ENCODE results near the gene TNFSF11.

TNFSF11 gene

GRCh38 chr13:42628666-42629065, 54.7 kb downstream of the TNFSF11 start:
- Histone ChIP-seq H3K4me1 (ENCODE audit: control insufficient read depth in 1 of 2, insufficient read depth in 2 of 2, low read length in 2 of 2) (no peaks in the 10 kb centered on the region), H3K9ac (ENCODE audit: low read depth in 1 of 2, low read length in 2 of 2) (no peak overlapping the region), H3K27me3 (ENCODE audit: control insufficient read depth in 1 of 2, insufficient read depth in 2 of 2, low read length in 2 of 2) (no peaks in the 10 kb centered on the region), H3K36me3 (ENCODE audit: control insufficient read depth in 1 of 2, insufficient read depth in 2 of 2, low read length in 2 of 2) (no peaks in the 10 kb centered on the region), H3K9me3 (ENCODE audit: control insufficient read depth in 1 of 2, low read length in 2 of 2) (no peaks in the 10 kb centered on the region), H3K4me3 (ENCODE audit: low read depth in 1 of 2, low read length in 2 of 2) (no peak overlapping the region), H3K27ac (ENCODE audit: low read depth, low read length) (no peak overlapping the region)

- Histone ChIP-seq H3K27ac (ENCODE audit: low read depth, low read length) (no peak overlapping the region), H3K4me3 (ENCODE audit: low read depth in 1 of 2, low read length in 2 of 2) (no peak overlapping the region), H3K4me1 (ENCODE audit: control insufficient read depth in 1 of 2, insufficient read depth in 2 of 2, low read length in 2 of 2) (no peaks in the 10 kb centered on the region), H3K9ac (ENCODE audit: low read depth in 1 of 2, low read length in 2 of 2) (no peak overlapping the region), H3K27me3 (ENCODE audit: control insufficient read depth in 1 of 2, insufficient read depth in 2 of 2, low read length in 2 of 2) (no peaks in the 10 kb centered on the region), H3K9me3 (ENCODE audit: control insufficient read depth in 1 of 2, low read length in 2 of 2) (no peaks in the 10 kb centered on the region), H3K36me3 (ENCODE audit: control insufficient read depth in 1 of 2, insufficient read depth in 2 of 2, low read length in 2 of 2) (no peaks in the 10 kb centered on the region)
Observed at GRCh38 chr13:42631181-42631580, 57.2 kb downstream of the TNFSF11 start.

- Histone ChIP-seq H3K9me3 (ENCODE audit: control insufficient read depth in 1 of 2, low read length in 2 of 2) (no peaks in the 10 kb centered on the region), H3K4me1 (ENCODE audit: control insufficient read depth in 1 of 2, insufficient read depth in 2 of 2, low read length in 2 of 2) (no peaks in the 10 kb centered on the region), H3K9ac (ENCODE audit: low read depth in 1 of 2, low read length in 2 of 2) (no peak overlapping the region), H3K27me3 (ENCODE audit: control insufficient read depth in 1 of 2, insufficient read depth in 2 of 2, low read length in 2 of 2) (no peaks in the 10 kb centered on the region), H3K4me3 (ENCODE audit: low read depth in 1 of 2, low read length in 2 of 2) (no peak overlapping the region), H3K36me3 (ENCODE audit: control insufficient read depth in 1 of 2, insufficient read depth in 2 of 2, low read length in 2 of 2) (no peaks in the 10 kb centered on the region), H3K27ac (ENCODE audit: low read depth, low read length) (no peak overlapping the region)
Observed at GRCh38 chr13:42633495-42633894, 59.5 kb downstream of the TNFSF11 start.

- no peaks in the 10 kb centered on the region for H3K4me1 ChIP-seq (ENCODE audit: control insufficient read depth in 1 of 2, insufficient read depth in 2 of 2, low read length in 2 of 2)
- H3K27me3 ChIP-seq (ENCODE audit: control insufficient read depth in 1 of 2, insufficient read depth in 2 of 2, low read length in 2 of 2), result no peaks in the 10 kb centered on the region
- H3K4me3 ChIP-seq (ENCODE audit: low read depth in 1 of 2, low read length in 2 of 2), result no peak overlapping the region
- no peaks in the 10 kb centered on the region for H3K9me3 ChIP-seq (ENCODE audit: control insufficient read depth in 1 of 2, low read length in 2 of 2)
- H3K9ac ChIP-seq (ENCODE audit: low read depth in 1 of 2, low read length in 2 of 2), result no peak overlapping the region
- no peaks in the 10 kb centered on the region for H3K36me3 ChIP-seq (ENCODE audit: control insufficient read depth in 1 of 2, insufficient read depth in 2 of 2, low read length in 2 of 2)
- H3K27ac ChIP-seq (ENCODE audit: low read depth, low read length), result no peak overlapping the region
Observed at GRCh38 chr13:42638101-42638500, 64.1 kb downstream of the TNFSF11 start.

- Histone ChIP-seq H3K4me1 (ENCODE audit: control insufficient read depth in 1 of 2, insufficient read depth in 2 of 2, low read length in 2 of 2) (no peaks in the 10 kb centered on the region), H3K27me3 (ENCODE audit: control insufficient read depth in 1 of 2, insufficient read depth in 2 of 2, low read length in 2 of 2) (no peaks in the 10 kb centered on the region), H3K9me3 (ENCODE audit: control insufficient read depth in 1 of 2, low read length in 2 of 2) (no peaks in the 10 kb centered on the region), H3K27ac (ENCODE audit: low read depth, low read length) (no peak overlapping the region), H3K9ac (ENCODE audit: low read depth in 1 of 2, low read length in 2 of 2) (no peak overlapping the region), H3K36me3 (ENCODE audit: control insufficient read depth in 1 of 2, insufficient read depth in 2 of 2, low read length in 2 of 2) (no peaks in the 10 kb centered on the region), H3K4me3 (ENCODE audit: low read depth in 1 of 2, low read length in 2 of 2) (no peak overlapping the region)
Observed at GRCh38 chr13:42638886-42639285, 64.9 kb downstream of the TNFSF11 start.

- Histone ChIP-seq H3K4me1 (ENCODE audit: control insufficient read depth in 1 of 2, insufficient read depth in 2 of 2, low read length in 2 of 2) (no peaks in the 10 kb centered on the region), H3K27me3 (ENCODE audit: control insufficient read depth in 1 of 2, insufficient read depth in 2 of 2, low read length in 2 of 2) (no peaks in the 10 kb centered on the region), H3K27ac (ENCODE audit: low read depth, low read length) (no peak overlapping the region)
Observed at GRCh38 chr13:42643076-42643475, 69.1 kb downstream of the TNFSF11 start.

GRCh38 chr13:42644841-42645240, 70.9 kb downstream of the TNFSF11 start:
- Histone ChIP-seq H3K4me3 (ENCODE audit: low read depth in 1 of 2, low read length in 2 of 2) (no peak overlapping the region), H3K27me3 (ENCODE audit: control insufficient read depth in 1 of 2, insufficient read depth in 2 of 2, low read length in 2 of 2) (no peaks in the 10 kb centered on the region), H3K4me1 (ENCODE audit: control insufficient read depth in 1 of 2, insufficient read depth in 2 of 2, low read length in 2 of 2) (no peaks in the 10 kb centered on the region), H3K27ac (ENCODE audit: low read depth, low read length) (no peak overlapping the region), H3K9me3 (ENCODE audit: control insufficient read depth in 1 of 2, low read length in 2 of 2) (no peaks in the 10 kb centered on the region), H3K9ac (ENCODE audit: low read depth in 1 of 2, low read length in 2 of 2) (no peak overlapping the region), H3K36me3 (ENCODE audit: control insufficient read depth in 1 of 2, insufficient read depth in 2 of 2, low read length in 2 of 2) (no peaks in the 10 kb centered on the region)

More at GRCh38 chr13:42643076-42643475, 69.1 kb downstream of the TNFSF11 start:
- no peak overlapping the region for H3K4me3 ChIP-seq (ENCODE audit: low read depth in 1 of 2, low read length in 2 of 2)
- H3K9ac ChIP-seq (ENCODE audit: low read depth in 1 of 2, low read length in 2 of 2), result no peak overlapping the region
- no peaks in the 10 kb centered on the region for H3K9me3 ChIP-seq (ENCODE audit: control insufficient read depth in 1 of 2, low read length in 2 of 2)
- H3K36me3 ChIP-seq (ENCODE audit: control insufficient read depth in 1 of 2, insufficient read depth in 2 of 2, low read length in 2 of 2), result no peaks in the 10 kb centered on the region

GRCh38 chr13:42645717-42646116, 71.8 kb downstream of the TNFSF11 start:
- Histone ChIP-seq H3K9me3 (ENCODE audit: control insufficient read depth in 1 of 2, low read length in 2 of 2) (no peaks in the 10 kb centered on the region), H3K9ac (ENCODE audit: low read depth in 1 of 2, low read length in 2 of 2) (no peak overlapping the region), H3K36me3 (ENCODE audit: control insufficient read depth in 1 of 2, insufficient read depth in 2 of 2, low read length in 2 of 2) (no peaks in the 10 kb centered on the region), H3K27ac (ENCODE audit: low read depth, low read length) (no peak overlapping the region), H3K27me3 (ENCODE audit: control insufficient read depth in 1 of 2, insufficient read depth in 2 of 2, low read length in 2 of 2) (no peaks in the 10 kb centered on the region), H3K4me1 (ENCODE audit: control insufficient read depth in 1 of 2, insufficient read depth in 2 of 2, low read length in 2 of 2) (no peaks in the 10 kb centered on the region), H3K4me3 (ENCODE audit: low read depth in 1 of 2, low read length in 2 of 2) (no peak overlapping the region)

GRCh38 chr13:42649141-42649540, 75.2 kb downstream of the TNFSF11 start:
- Histone ChIP-seq H3K9me3 (ENCODE audit: control insufficient read depth in 1 of 2, low read length in 2 of 2) (no peaks in the 10 kb centered on the region), H3K27ac (ENCODE audit: low read depth, low read length) (no peak overlapping the region), H3K4me1 (ENCODE audit: control insufficient read depth in 1 of 2, insufficient read depth in 2 of 2, low read length in 2 of 2) (no peaks in the 10 kb centered on the region), H3K27me3 (ENCODE audit: control insufficient read depth in 1 of 2, insufficient read depth in 2 of 2, low read length in 2 of 2) (no peaks in the 10 kb centered on the region), H3K9ac (ENCODE audit: low read depth in 1 of 2, low read length in 2 of 2) (no peak overlapping the region), H3K4me3 (ENCODE audit: low read depth in 1 of 2, low read length in 2 of 2) (no peak overlapping the region), H3K36me3 (ENCODE audit: control insufficient read depth in 1 of 2, insufficient read depth in 2 of 2, low read length in 2 of 2) (no peaks in the 10 kb centered on the region)

- H3K4me1 ChIP-seq (ENCODE audit: control insufficient read depth in 1 of 2, insufficient read depth in 2 of 2, low read length in 2 of 2), result no peaks in the 10 kb centered on the region
- no peak overlapping the region for H3K4me3 ChIP-seq (ENCODE audit: low read depth in 1 of 2, low read length in 2 of 2)
- no peaks in the 10 kb centered on the region for H3K36me3 ChIP-seq (ENCODE audit: control insufficient read depth in 1 of 2, insufficient read depth in 2 of 2, low read length in 2 of 2)
- H3K27me3 ChIP-seq (ENCODE audit: control insufficient read depth in 1 of 2, insufficient read depth in 2 of 2, low read length in 2 of 2), result no peaks in the 10 kb centered on the region
- no peaks in the 10 kb centered on the region for H3K9me3 ChIP-seq (ENCODE audit: control insufficient read depth in 1 of 2, low read length in 2 of 2)
- H3K27ac ChIP-seq (ENCODE audit: low read depth, low read length), result no peak overlapping the region
- no peak overlapping the region for H3K9ac ChIP-seq (ENCODE audit: low read depth in 1 of 2, low read length in 2 of 2)
Observed at GRCh38 chr13:42649831-42650230, 75.9 kb downstream of the TNFSF11 start.

GRCh38 chr13:42650506-42650905, 76.6 kb downstream of the TNFSF11 start:
- Histone ChIP-seq H3K9me3 (ENCODE audit: control insufficient read depth in 1 of 2, low read length in 2 of 2) (no peaks in the 10 kb centered on the region), H3K9ac (ENCODE audit: low read depth in 1 of 2, low read length in 2 of 2) (no peak overlapping the region), H3K4me3 (ENCODE audit: low read depth in 1 of 2, low read length in 2 of 2) (no peak overlapping the region), H3K27ac (ENCODE audit: low read depth, low read length) (no peak overlapping the region), H3K36me3 (ENCODE audit: control insufficient read depth in 1 of 2, insufficient read depth in 2 of 2, low read length in 2 of 2) (no peaks in the 10 kb centered on the region), H3K4me1 (ENCODE audit: control insufficient read depth in 1 of 2, insufficient read depth in 2 of 2, low read length in 2 of 2) (no peaks in the 10 kb centered on the region), H3K27me3 (ENCODE audit: control insufficient read depth in 1 of 2, insufficient read depth in 2 of 2, low read length in 2 of 2) (no peaks in the 10 kb centered on the region)
